Endometrial microvascular endothelial cells (primary cell): Measurements from ENCODE around the gene DHX35. TPM values are rescaled to one million over a fixed set of nuclear protein-coding genes. Genes with fewer than 3 reads are reported as not detected.

Experiments used
- in situ Hi-C: cut with HindIII; loops from 2 replicates; pipeline ENCODE4 v1.10.0; 2017; ENCODE audit warnings: low sequenced_read_pairs, low pct_unique_long_range_greater_than_20kb; ENCODE audit errors: inconsistent ontology term
- total RNA-seq: library from RNA; depleted of rRNA; stranded (reverse); fragments of >200 nt; gene quantifications from one replicate; pipeline ENCODE4 v1.2.3, GENCODE V29; 2015; ENCODE audit errors: inconsistent ontology term

Gene DHX35
- total RNA-seq, 1 donor from 2014 or later, result 11.2 TPM

DNA sequence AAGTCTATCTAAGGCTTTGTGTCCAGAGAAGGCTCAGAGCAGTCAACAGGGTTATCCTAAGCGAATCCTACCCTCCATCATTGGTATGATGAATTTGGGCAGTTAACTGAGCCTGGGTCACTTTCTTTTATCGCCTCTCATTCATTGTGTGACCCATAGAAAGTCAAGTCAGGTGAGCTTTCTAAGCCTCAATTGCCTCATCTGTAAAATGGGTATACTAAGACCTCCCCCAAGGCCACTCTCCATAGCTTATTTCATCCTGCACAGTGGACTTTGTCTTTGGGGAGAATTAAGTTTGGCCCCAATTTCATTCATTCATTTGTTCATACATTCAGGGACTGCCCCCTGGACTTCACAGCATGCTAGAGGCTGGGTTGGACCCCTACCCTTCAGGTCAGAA lies 110.5 kb downstream of the DHX35 start:
- in situ Hi-C loops, result no loop called here

- in situ Hi-C loops, result no loop called here
Measured at GRCh38 chr20:39075731-39076130, 113.6 kb downstream of the DHX35 start.

GRCh38 chr20:39076958-39077357 lies 114.8 kb downstream of the DHX35 start:
- in situ Hi-C loops, result no loop called here

DNA sequence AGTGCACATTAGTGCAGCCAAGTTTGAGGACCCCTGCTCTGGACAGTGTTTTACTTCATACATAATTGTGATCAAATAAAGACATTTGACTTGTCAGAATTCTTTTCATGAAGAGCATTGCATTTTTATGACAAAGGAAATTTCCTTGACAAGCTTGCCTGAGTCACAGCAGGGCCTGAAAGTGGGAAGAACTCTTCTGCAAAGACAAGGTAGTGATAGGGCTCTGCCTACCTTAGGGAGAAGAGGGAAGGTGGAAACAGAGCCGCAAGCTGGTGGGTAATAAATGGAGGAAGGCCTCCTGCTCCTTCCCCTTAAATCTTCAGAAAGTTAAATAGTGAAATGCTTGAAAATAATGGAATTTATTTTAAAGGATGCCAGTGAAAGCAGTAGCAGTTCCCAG lies 118.2 kb downstream of the DHX35 start:
- in situ Hi-C loops, result no loop called here

DNA sequence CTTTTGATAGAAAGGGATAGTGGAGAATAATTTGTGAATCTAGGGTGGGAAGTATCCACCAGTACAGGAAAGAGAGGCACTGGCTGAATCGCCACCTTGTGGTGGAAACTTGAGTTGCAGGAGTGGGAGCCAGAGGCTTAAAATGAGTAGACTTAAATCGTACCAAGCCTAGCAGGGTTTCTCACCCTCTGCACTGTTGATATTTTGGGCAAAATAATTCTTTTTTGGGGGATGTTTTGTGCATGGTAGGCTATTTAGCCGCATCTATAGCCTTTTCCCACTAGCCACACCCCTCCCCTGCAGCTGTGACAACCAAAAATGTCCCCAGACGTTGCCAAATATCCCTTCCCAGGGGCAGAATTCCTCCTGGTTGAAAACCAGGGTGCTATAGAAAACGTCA lies 119.1 kb downstream of the DHX35 start:
- in situ Hi-C loops, result no loop called here

- in situ Hi-C loops, result no loop called here
Measured at GRCh38 chr20:39082622-39083398, 120.7 kb downstream of the DHX35 start.

- in situ Hi-C loops, result no loop called here
Measured at GRCh38 chr20:39083761-39084160, 121.6 kb downstream of the DHX35 start.

DNA sequence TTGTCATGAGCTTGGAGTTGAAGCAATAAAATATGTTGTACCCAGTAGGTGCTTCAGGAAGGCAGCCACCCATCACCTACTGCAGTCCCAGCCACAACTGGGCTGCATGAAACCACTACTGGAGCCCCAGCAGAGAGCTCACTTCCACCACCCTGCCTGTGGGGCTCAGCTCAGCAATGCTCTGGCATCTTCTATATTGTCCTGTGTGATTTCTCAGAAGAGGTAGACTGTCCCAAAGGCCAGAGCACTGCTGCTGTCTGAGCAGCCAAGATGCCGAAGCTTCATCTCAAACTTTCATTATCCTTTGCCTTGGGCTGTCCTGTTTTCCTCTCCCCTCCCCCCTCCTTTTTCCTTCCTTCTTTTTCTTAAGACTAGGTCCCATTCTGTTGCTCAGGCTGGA lies 126.9 kb downstream of the DHX35 start:
- in situ Hi-C loops, result no loop called here

Other genes starting within 250 kb of the DHX35 start
- not detected for gene SLC32A1, start 237.9 kb upstream of the DHX35 start, total RNA-seq
- gene ACTR5, start 213.9 kb upstream of the DHX35 start, total RNA-seq, result 7.3 TPM
- 15.5 TPM for gene PPP1R16B, start 156.6 kb upstream of the DHX35 start, total RNA-seq
- 61.5 TPM for gene FAM83D, start 35.9 kb upstream of the DHX35 start, total RNA-seq